B cell (primary cell): ENCODE results near the gene PRSS3. TPM values are rescaled to one million over a fixed set of nuclear protein-coding genes. Genes with fewer than 3 reads are reported as not detected.

Experiments
- polyA plus RNA-seq: library from polyadenylated mRNA; depleted of rRNA; stranded (reverse); fragments of >200 nt; gene quantifications from 2 replicates; pipeline ENCODE4 v1.2.3, GENCODE V29; 2012
- small RNA-seq: library from RNA; depleted of rRNA; stranded (forward); fragments of <200 nt; gene quantifications from one replicate; pipeline ENCODE3, GENCODE V24; 2012; ENCODE audit warnings: low replicate concordance, low read depth; ENCODE audit not compliant: insufficient read length
- total RNA-seq, 2 donors: library from RNA; stranded (reverse); fragments of 120-200 nt in 1 of 2; gene quantifications; 1 replicate in 1 of 2; 2 replicates in 1 of 2; pipeline versions ENCODE4 v1.2.3 to v1.2.4, GENCODE V29; 2013 to 2022

Gene PRSS3
- total and polyA plus RNA-seq, 2 donors (not counting 1 experiment from before 2014, with no cell fraction given): not detected

Small RNA genes lying within 50 kb of the gene (small RNA-seq; reads per million reads assigned to genes)
- gene RF00019: not detected

Other genes with a start within 250 kb of the PRSS3 start
- gene UBE2R2, start 21.6 kb downstream of the PRSS3 start, total RNA-seq: 46.0 and 48.8 TPM in 2 replicates
- gene UBE2R2, start 21.6 kb downstream of the PRSS3 start, polyA plus RNA-seq: 18.9 and 27.2 TPM in 2 replicates